ENCODE measurements around the gene HSD17B8.

DNA sequence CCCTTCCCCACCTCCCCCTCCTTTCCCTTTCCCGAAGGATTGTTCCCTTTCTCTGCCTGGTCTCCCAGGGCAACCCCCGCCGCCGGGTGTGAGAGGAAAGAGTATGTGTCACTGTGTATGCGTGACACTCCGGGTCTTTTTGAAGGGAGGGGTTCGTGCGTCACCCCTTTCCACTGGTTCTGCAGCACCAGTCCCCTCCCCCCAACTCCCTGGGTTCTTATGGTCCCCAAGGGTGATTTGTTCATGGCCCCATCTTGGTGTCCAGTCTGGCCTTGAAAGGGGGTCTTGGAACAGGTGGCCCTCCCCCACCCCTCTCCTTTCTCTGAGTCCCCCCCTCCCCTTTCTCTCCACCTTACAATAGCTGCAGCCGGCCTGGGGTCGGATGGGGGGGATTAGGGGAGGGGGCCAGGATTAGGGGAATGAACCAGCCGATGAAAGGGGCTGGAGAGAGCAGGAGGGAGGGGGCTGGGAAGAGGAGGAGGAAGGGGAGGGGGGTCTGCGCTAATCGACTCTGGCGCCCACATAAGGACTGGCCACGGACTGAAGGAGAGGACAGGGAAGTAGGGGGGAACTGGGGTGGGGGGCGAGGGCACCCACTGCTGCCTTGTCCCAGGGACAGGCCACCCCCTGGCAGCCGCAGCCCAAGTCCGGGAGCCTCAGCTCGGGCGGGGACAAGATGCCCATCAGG is 2.6 kb downstream of the HSD17B8 start:
- TF ChIP-seq, protein P1, sequence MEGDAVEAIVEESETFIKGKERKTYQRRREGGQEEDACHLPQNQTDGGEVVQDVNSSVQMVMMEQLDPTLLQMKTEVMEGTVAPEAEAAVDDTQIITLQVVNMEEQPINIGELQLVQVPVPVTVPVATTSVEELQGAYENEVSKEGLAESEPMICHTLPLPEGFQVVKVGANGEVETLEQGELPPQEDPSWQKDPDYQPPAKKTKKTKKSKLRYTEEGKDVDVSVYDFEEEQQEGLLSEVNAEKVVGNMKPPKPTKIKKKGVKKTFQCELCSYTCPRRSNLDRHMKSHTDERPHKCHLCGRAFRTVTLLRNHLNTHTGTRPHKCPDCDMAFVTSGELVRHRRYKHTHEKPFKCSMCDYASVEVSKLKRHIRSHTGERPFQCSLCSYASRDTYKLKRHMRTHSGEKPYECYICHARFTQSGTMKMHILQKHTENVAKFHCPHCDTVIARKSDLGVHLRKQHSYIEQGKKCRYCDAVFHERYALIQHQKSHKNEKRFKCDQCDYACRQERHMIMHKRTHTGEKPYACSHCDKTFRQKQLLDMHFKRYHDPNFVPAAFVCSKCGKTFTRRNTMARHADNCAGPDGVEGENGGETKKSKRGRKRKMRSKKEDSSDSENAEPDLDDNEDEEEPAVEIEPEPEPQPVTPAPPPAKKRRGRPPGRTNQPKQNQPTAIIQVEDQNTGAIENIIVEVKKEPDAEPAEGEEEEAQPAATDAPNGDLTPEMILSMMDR (IDR thresholded peaks at IDR 0.05; ENCODE audit: insufficient read depth, low read length) = no peak
- TF ChIP-seq POLR2AphosphoS5 (IDR thresholded peaks at IDR 0.05; ENCODE audit: low read depth) = no peak
- TF ChIP-seq, protein P2, sequence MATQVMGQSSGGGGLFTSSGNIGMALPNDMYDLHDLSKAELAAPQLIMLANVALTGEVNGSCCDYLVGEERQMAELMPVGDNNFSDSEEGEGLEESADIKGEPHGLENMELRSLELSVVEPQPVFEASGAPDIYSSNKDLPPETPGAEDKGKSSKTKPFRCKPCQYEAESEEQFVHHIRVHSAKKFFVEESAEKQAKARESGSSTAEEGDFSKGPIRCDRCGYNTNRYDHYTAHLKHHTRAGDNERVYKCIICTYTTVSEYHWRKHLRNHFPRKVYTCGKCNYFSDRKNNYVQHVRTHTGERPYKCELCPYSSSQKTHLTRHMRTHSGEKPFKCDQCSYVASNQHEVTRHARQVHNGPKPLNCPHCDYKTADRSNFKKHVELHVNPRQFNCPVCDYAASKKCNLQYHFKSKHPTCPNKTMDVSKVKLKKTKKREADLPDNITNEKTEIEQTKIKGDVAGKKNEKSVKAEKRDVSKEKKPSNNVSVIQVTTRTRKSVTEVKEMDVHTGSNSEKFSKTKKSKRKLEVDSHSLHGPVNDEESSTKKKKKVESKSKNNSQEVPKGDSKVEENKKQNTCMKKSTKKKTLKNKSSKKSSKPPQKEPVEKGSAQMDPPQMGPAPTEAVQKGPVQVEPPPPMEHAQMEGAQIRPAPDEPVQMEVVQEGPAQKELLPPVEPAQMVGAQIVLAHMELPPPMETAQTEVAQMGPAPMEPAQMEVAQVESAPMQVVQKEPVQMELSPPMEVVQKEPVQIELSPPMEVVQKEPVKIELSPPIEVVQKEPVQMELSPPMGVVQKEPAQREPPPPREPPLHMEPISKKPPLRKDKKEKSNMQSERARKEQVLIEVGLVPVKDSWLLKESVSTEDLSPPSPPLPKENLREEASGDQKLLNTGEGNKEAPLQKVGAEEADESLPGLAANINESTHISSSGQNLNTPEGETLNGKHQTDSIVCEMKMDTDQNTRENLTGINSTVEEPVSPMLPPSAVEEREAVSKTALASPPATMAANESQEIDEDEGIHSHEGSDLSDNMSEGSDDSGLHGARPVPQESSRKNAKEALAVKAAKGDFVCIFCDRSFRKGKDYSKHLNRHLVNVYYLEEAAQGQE (IDR thresholded peaks at IDR 0.05; ENCODE audit: insufficient replicate concordance, low read depth) = no peak
